Measurements from ENCODE around the gene PITX1.

GRCh38 chr5:135072387-135073281 is 38.6 kb upstream of the PITX1 start:
- TF ChIP-seq CTCF (IDR thresholded peaks at IDR 0.05) (no peak), POLR2A (IDR thresholded peaks at IDR 0.05) (no peak)
